Thoracic aorta (tissue), 2 donors: ENCODE results near the gene COL8A1. TPM values are rescaled to one million over a fixed set of nuclear protein-coding genes. Genes with fewer than 3 reads are reported as not detected.

Experiments used
- ATAC-seq: fragments of 150-250 bp; one replicate; pipeline ENCODE4 v1.8.0; 2017; ENCODE audit warnings: low read depth; ENCODE audit not compliant: insufficient number of reproducible peaks, low FRiP score
- DNase-seq: peaks from one replicate; pipeline ENCODE4 v3.0.0-alpha.2; 2020; ENCODE audit warnings: low spot score
- H3K27ac ChIP-seq, 2 donors: fragments of 200-600 bp; sonication (generic); 1 replicate in 1 of 2; 2 replicates in 1 of 2; pipeline ENCODE4 v1.5.1; 2016; ENCODE audit warnings: mild to moderate bottlenecking in 2 of 2, moderate library complexity in 2 of 2
- H3K27me3 ChIP-seq: fragments of 200-600 bp; sonication (generic); replicated peaks from 2 replicates; pipeline ENCODE4 v1.6.0; 2016; ENCODE audit warnings: mild to moderate bottlenecking; ENCODE audit not compliant: insufficient read depth
- H3K36me3 ChIP-seq: fragments of 200-600 bp; sonication (generic); one replicate; pipeline ENCODE4 v1.5.1; 2016
- H3K4me1 ChIP-seq, 2 donors: fragments of 200-600 bp; sonication (generic); 1 replicate in 1 of 2; 2 replicates in 1 of 2; pipeline versions ENCODE4 v1.5.1 to v1.6.0; 2016; ENCODE audit warnings: low read depth in 2 of 2, mild to moderate bottlenecking in 1 of 2; ENCODE audit not compliant: control insufficient read depth in 1 of 2
- H3K4me3 ChIP-seq: fragments of 200-600 bp; sonication (generic); 2 replicates; pipeline ENCODE4 v1.5.1; 2016; ENCODE audit warnings: mild to moderate bottlenecking
- H3K9me3 ChIP-seq: fragments of 200-600 bp; sonication (generic); 2 replicates; pipeline ENCODE4 v1.5.1; 2016
- CTCF ChIP-seq: fragments of 200-600 bp; sonication (generic); IDR thresholded peaks from one replicate; pipeline ENCODE4 v1.5.1; 2019; ENCODE audit warnings: antibody characterized with exemption
- total RNA-seq, 2 donors: library from RNA; depleted of rRNA; stranded (reverse); fragments of >200 nt; gene quantifications; one replicate each; pipeline versions ENCODE4 v1.1.0 to v1.2.3, GENCODE V29; 2016

The COL8A1 gene
- total RNA-seq, 2 donors from 2014 or later: 253 to 916 TPM

GRCh38 chr3:99761415-99762165, 123.2 kb downstream of the COL8A1 start:
- no peaks in the 10 kb centered on the region for H3K36me3 ChIP-seq
- ATAC-seq: no peak
- no peaks in the 10 kb centered on the region for H3K9me3 ChIP-seq

GRCh38 chr3:99762901-99763300, 124.5 kb downstream of the COL8A1 start:
- H3K9me3 ChIP-seq: no peaks in the 10 kb centered on the region
- H3K27ac ChIP-seq: no peak overlapping the region
- DNase-seq: no peak
- TF ChIP-seq CTCF: no peak
- ATAC-seq: no peak
- no peak overlapping the region for H3K4me3 ChIP-seq
- no peaks in the 10 kb centered on the region for H3K27me3 ChIP-seq
- peaks cover 15 to 46% of the 10 kb centered on the region in 2 donors for H3K4me1 ChIP-seq
- H3K36me3 ChIP-seq: no peaks in the 10 kb centered on the region

More at GRCh38 chr3:99761415-99762165, 123.2 kb downstream of the COL8A1 start:
- H3K27ac ChIP-seq: no peak overlapping the region
- TF ChIP-seq CTCF: no peak
- DNase-seq: no peak
- no peak overlapping the region for H3K4me3 ChIP-seq
- no peaks in the 10 kb centered on the region for H3K27me3 ChIP-seq
- peaks cover 26 to 47% of the 10 kb centered on the region in 2 donors for H3K4me1 ChIP-seq

GRCh38 chr3:99764377-99764776, 126.0 kb downstream of the COL8A1 start:
- ATAC-seq (no peak), DNase-seq (no peak)
- no peak overlapping the region for H3K27ac ChIP-seq
- no peak for TF ChIP-seq CTCF
- no peaks in the 10 kb centered on the region for H3K9me3 ChIP-seq
- H3K36me3 ChIP-seq: no peaks in the 10 kb centered on the region
- peaks cover 12 to 40% of the 10 kb centered on the region in 2 donors for H3K4me1 ChIP-seq
- no peaks in the 10 kb centered on the region for H3K27me3 ChIP-seq
- H3K4me3 ChIP-seq: no peak overlapping the region

GRCh38 chr3:99765042-99765942, 126.9 kb downstream of the COL8A1 start:
- TF ChIP-seq CTCF: no peak
- H3K36me3 ChIP-seq: no peaks in the 10 kb centered on the region

GRCh38 chr3:99767291-99767690, 128.9 kb downstream of the COL8A1 start:
- no peaks in the 10 kb centered on the region for H3K27me3 ChIP-seq
- TF ChIP-seq CTCF: no peak
- ATAC-seq (no peak), DNase-seq (no peak)
- H3K4me1 ChIP-seq: peaks cover 0 to 13% of the 10 kb centered on the region in 2 donors
- H3K27ac ChIP-seq: no peak overlapping the region
- no peaks in the 10 kb centered on the region for H3K36me3 ChIP-seq
- H3K9me3 ChIP-seq: no peaks in the 10 kb centered on the region
- H3K4me3 ChIP-seq: no peak overlapping the region

More at GRCh38 chr3:99765042-99765942, 126.9 kb downstream of the COL8A1 start:
- ATAC-seq (no peak), DNase-seq (no peak)
- Histone ChIP-seq H3K27ac (no peak overlapping the region), H3K9me3 (no peaks in the 10 kb centered on the region), H3K4me3 (no peak overlapping the region), H3K27me3 (no peaks in the 10 kb centered on the region), H3K4me1 (peaks cover 5 to 31% of the 10 kb centered on the region in 2 donors)
